Fibroblast of lung (primary cell): Measurements from ENCODE around the gene KLHL26. TPM values are rescaled to one million over a fixed set of nuclear protein-coding genes. Genes with fewer than 3 reads are reported as not detected.
A peak's percentile ranks its signal among the peaks of the same experiment; 100 is the strongest.

Experiments used
- DNase-seq, 2 donors: peaks; one replicate each; pipeline versions ENCODE4 v3.0.0 to v3.0.0-alpha.2; 2010; ENCODE audit warnings: low read depth in 2 of 2
- H2AFZ ChIP-seq: 2 replicates; pipeline ENCODE4 v1.5.1; 2012; ENCODE audit warnings: low read length, control low read depth, inconsistent platforms
- H3K27ac ChIP-seq: 2 replicates; pipeline ENCODE4 v1.5.1; 2011; ENCODE audit warnings: low read length, control low read depth; ENCODE audit not compliant: insufficient read depth
- H3K27me3 ChIP-seq: 2 replicates; pipeline ENCODE4 v1.5.1; 2011; ENCODE audit warnings: mild to moderate bottlenecking, low read length; ENCODE audit not compliant: control insufficient read depth, insufficient read depth
- H3K36me3 ChIP-seq: 2 replicates; pipeline ENCODE4 v1.5.1; 2011; ENCODE audit warnings: low read length; ENCODE audit not compliant: control insufficient read depth, insufficient read depth
- H3K4me1 ChIP-seq: 2 replicates; pipeline ENCODE4 v1.5.1; 2011; ENCODE audit warnings: low read length; ENCODE audit not compliant: control insufficient read depth, insufficient read depth; ENCODE audit errors: extremely low read depth
- H3K4me2 ChIP-seq: 2 replicates; pipeline ENCODE4 v1.5.1; 2011; ENCODE audit warnings: low read length, control low read depth; ENCODE audit not compliant: insufficient read depth; ENCODE audit errors: extremely low read depth
- H3K4me3 ChIP-seq, 4 experiments: fragments of 200-600 bp in 1 of 4; sonication (generic) in 1 of 4; replicated peaks in 1 of 4; 2 replicates each; pipeline ENCODE4 v1.5.1; 2011 to 2016; ENCODE audit warnings: low read length in 4 of 4, low read depth in 3 of 4, mild to moderate bottlenecking in 3 of 4, control low read depth in 2 of 4, inconsistent platforms in 1 of 4, mixed read lengths in 1 of 4; ENCODE audit not compliant: insufficient read depth in 1 of 4; ENCODE audit errors: control extremely low read depth in 1 of 4
- H3K79me2 ChIP-seq: 2 replicates; pipeline ENCODE4 v1.5.1; 2012; ENCODE audit warnings: mild to moderate bottlenecking, low read length, inconsistent platforms; ENCODE audit not compliant: control insufficient read depth, insufficient read depth
- H3K9ac ChIP-seq: 2 replicates; pipeline ENCODE4 v1.5.1; 2011; ENCODE audit warnings: mild to moderate bottlenecking, low read length, control low read depth; ENCODE audit not compliant: insufficient read depth
- H3K9me3 ChIP-seq: 2 replicates; pipeline ENCODE4 v1.5.1; 2012; ENCODE audit warnings: low read depth, low read length; ENCODE audit not compliant: control insufficient read depth, insufficient read depth
- H4K20me1 ChIP-seq: 2 replicates; pipeline ENCODE4 v1.5.1; 2011; ENCODE audit warnings: low read length; ENCODE audit not compliant: control insufficient read depth, insufficient read depth; ENCODE audit errors: extremely low read depth
- CTCF ChIP-seq, 2 donors: IDR thresholded peaks in 1 of 2; conservative IDR thresholded peaks in 1 of 2; 1 replicate in 1 of 2; 2 replicates in 1 of 2; pipeline ENCODE4 v1.5.1; 2011 to 2012; ENCODE audit warnings: low read length in 2 of 2, control low read depth in 1 of 2, inconsistent platforms in 1 of 2, low read depth in 1 of 2, mild to moderate bottlenecking in 1 of 2
- EZH2 ChIP-seq: IDR thresholded peaks from 2 replicates; pipeline ENCODE4 v1.5.1; 2012; ENCODE audit warnings: low read length, control low read depth, mild to moderate bottlenecking; ENCODE audit errors: missing control alignments
- polyA plus RNA-seq, 2 donors: library from polyadenylated mRNA; depleted of rRNA in 1 of 2; stranded (reverse) in 1 of 2; unstranded in 1 of 2; fragments of >200 nt; gene quantifications; 2 replicates each; pipeline ENCODE4 v1.2.1, GENCODE V29; 2011 to 2012; ENCODE audit warnings: missing spikeins in 1 of 2
- total RNA-seq: library from RNA; depleted of rRNA; stranded (reverse); fragments of >200 nt; gene quantifications from 2 replicates; pipeline ENCODE4 v1.2.1, GENCODE V29; 2014

KLHL26 gene
- total and polyA plus RNA-seq, 2 donors (not counting 1 experiment from before 2014, with no cell fraction given): 1.4 to 3.5 TPM

DNA sequence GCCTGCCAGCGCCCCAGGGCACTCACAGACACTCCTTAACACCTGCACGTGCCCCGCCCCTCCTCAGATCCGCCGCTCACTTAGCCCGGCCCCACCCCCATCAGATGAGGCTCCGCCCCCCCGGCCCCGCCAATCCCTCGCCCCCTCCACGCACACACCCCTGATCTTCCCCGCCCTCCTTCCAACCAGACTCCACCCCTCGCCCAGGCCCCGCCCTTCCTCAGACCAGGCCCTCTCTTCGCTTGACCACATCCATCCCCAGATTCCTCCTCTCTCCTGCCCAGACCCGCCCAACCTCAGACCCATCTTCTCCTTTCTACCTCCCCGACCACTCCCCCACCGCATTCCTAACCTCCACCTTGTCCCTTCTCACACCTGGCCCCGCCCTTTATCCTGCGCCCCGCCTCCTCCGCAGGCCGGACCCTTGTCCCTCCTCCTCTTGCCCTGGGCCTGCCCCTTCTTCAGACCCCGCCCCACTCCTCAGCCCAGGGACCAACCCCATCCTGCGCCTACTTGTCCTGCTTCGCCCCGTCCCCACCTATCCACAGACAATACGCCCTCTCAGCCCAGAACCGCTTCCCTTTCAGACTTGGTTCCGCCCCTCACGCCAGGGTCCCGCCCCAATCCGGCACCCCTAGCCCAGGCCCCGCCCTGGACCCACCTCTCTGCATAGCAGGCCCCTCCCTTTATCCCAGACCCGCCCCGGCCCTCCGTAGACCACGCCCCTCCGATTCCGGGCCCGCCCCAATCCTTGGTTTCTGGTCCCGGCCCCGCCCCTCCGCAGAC, 452 bp upstream of the KLHL26 start:
- peak; percentile 94 to 96 for DNase-seq
- Histone ChIP-seq H3K79me2 (no peaks in the 10 kb centered on the region), H4K20me1 (no peaks in the 10 kb centered on the region), H2AFZ (peak overlapping the region; percentile 89), H3K9ac (peak overlapping the region; percentile 7), H3K4me1 (peaks cover 6% of the 10 kb centered on the region), H3K9me3 (no peaks in the 10 kb centered on the region), H3K36me3 (no peaks in the 10 kb centered on the region), H3K27ac (no peak overlapping the region), H3K4me2 (peak overlapping the region; percentile 87), H3K4me3 (peak overlapping the region; percentile 48 to 93 (median 57)), H3K27me3 (no peaks in the 10 kb centered on the region)
- TF ChIP-seq CTCF (conservative IDR thresholded peaks at IDR 0.05 in 1 of 2, IDR thresholded peaks at IDR 0.05 in 1 of 2; ENCODE audit: low read depth in 1 of 2, low read length in 2 of 2) (no peak), EZH2 (no peak)

GRCh38 chr19:18637673-18638630, 1.1 kb downstream of the KLHL26 start:
- H3K27me3 ChIP-seq: no peaks in the 10 kb centered on the region
- TF ChIP-seq CTCF (conservative IDR thresholded peaks at IDR 0.05 in 1 of 2, IDR thresholded peaks at IDR 0.05 in 1 of 2; ENCODE audit: low read depth in 1 of 2, low read length in 2 of 2) (no peak), EZH2 (no peak)
- no peak for DNase-seq
- H4K20me1 ChIP-seq: no peaks in the 10 kb centered on the region
- peak overlapping the region; percentile 16 for H3K9ac ChIP-seq
- H3K4me3 ChIP-seq: peak overlapping the region; percentile 68 to 93 (median 90)
- no peak overlapping the region for H2AFZ ChIP-seq
- no peaks in the 10 kb centered on the region for H3K79me2 ChIP-seq
- no peak overlapping the region for H3K27ac ChIP-seq
- peaks cover 6% of the 10 kb centered on the region for H3K4me1 ChIP-seq
- peak overlapping the region; percentile 80 for H3K4me2 ChIP-seq
- no peaks in the 10 kb centered on the region for H3K36me3 ChIP-seq
- H3K9me3 ChIP-seq: no peaks in the 10 kb centered on the region

DNA sequence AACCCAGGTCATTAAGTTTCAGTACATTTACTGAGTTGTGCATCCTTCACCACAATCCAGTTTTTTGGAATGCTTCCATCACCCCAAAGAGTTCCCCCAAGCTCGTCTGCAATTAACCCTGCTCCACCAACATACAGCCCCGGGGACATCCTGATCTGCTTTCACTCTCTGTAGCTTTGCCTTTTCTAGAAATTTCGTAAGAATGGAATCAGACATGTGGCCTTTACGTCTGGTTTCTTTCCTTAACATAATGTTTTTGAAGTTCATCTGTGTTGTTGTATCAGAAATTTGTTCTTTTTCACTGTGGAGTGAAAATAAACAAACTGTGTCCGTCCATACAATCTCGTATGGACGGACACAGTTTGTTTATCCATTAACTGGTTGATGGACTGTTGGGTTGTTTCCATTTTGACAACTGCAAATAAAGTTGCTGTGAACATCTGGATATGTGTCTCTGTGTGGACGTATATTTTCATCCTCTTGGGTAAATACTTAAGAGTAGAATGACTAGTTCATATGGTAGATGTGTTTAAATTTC, 2.9 kb downstream of the KLHL26 start:
- no peaks in the 10 kb centered on the region for H4K20me1 ChIP-seq
- no peak overlapping the region for H3K9ac ChIP-seq
- DNase-seq: peak in 1 of 2 donors; percentile 66
- H3K27ac ChIP-seq: no peak overlapping the region
- H3K4me2 ChIP-seq: no peak overlapping the region
- H3K27me3 ChIP-seq: no peaks in the 10 kb centered on the region
- H3K9me3 ChIP-seq: no peaks in the 10 kb centered on the region
- TF ChIP-seq EZH2 (no peak), CTCF (conservative IDR thresholded peaks at IDR 0.05 in 1 of 2, IDR thresholded peaks at IDR 0.05 in 1 of 2; ENCODE audit: low read depth in 1 of 2, low read length in 2 of 2) (no peak)
- H3K4me3 ChIP-seq: no peak overlapping the region
- peaks cover 6% of the 10 kb centered on the region for H3K4me1 ChIP-seq
- H3K79me2 ChIP-seq: no peaks in the 10 kb centered on the region
- no peaks in the 10 kb centered on the region for H3K36me3 ChIP-seq
- no peak overlapping the region for H2AFZ ChIP-seq
